Mesothelial cell of epicardium (in vitro differentiated cells): Measurements from ENCODE around the gene SART1. TPM values are rescaled to one million over a fixed set of nuclear protein-coding genes. Genes with fewer than 3 reads are reported as not detected.

Source experiments
- DNase-seq, 2 experiments: peaks; one replicate each; pipeline ENCODE4 v3.0.0; 2021; ENCODE audit warnings: low spot score in 2 of 2; ENCODE audit not compliant: unreplicated experiment in 2 of 2
- H3K27ac Mint-ChIP-seq: 2 replicates; pipeline ENCODE4 v1.8.0; 2021; ENCODE audit warnings: mixed read lengths
- H3K27me3 Mint-ChIP-seq: 2 replicates; pipeline ENCODE4 v1.8.0; 2021; ENCODE audit warnings: low read depth, mixed read lengths
- H3K36me3 Mint-ChIP-seq: 2 replicates; pipeline ENCODE4 v1.8.0; 2021; ENCODE audit warnings: mixed read lengths
- H3K4me1 Mint-ChIP-seq: 2 replicates; pipeline ENCODE4 v1.8.0; 2021; ENCODE audit warnings: mixed read lengths
- H3K4me3 Mint-ChIP-seq: 2 replicates; pipeline ENCODE4 v1.8.0; 2021; ENCODE audit warnings: mild to moderate bottlenecking, moderate library complexity, mixed read lengths
- H3K9me3 Mint-ChIP-seq: 2 replicates; pipeline ENCODE4 v1.8.0; 2021; ENCODE audit warnings: mixed read lengths
- total RNA-seq: library from RNA; stranded (reverse); gene quantifications from 3 replicates; pipeline ENCODE4 v1.2.1, GENCODE V29; 2021
- TF ChIP-seq, protein P1 (sequence below): fragments of 200-600 bp; sonication (generic); IDR thresholded peaks from one replicate; pipeline ENCODE4 v1.5.0; 2021; ENCODE audit warnings: antibody characterized with exemption; ENCODE audit not compliant: unreplicated experiment

Gene SART1
- total RNA-seq, 1 donor from 2014 or later = 54.4 TPM

DNA sequence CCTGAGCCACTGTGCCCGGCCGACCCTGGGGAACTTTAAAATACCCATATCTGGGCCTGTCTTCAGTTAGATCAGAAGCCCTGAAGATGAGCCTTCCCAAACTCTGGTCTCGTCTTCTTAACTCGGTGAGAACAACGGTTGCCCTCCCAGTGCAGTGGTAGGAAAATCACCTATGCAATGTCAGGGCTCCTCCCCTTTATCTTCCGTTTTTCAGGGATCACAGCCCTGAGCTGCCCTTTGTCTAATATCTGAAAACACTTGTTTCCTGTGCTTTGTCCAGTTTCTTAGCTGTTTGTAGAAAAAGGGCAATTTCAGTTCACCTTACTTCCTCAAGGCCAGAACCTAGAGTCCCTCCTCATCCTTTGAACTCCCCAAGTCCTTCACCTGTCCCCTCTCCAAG, 32.9 kb upstream of the SART1 start:
- H3K4me3 Mint-ChIP-seq = no peak overlapping the region
- DNase-seq = no peak
- H3K9me3 Mint-ChIP-seq = no peaks in the 10 kb centered on the region
- H3K27ac Mint-ChIP-seq = no peak overlapping the region
- H3K27me3 Mint-ChIP-seq = no peaks in the 10 kb centered on the region
- no peaks in the 10 kb centered on the region for H3K36me3 Mint-ChIP-seq
- H3K4me1 Mint-ChIP-seq = no peaks in the 10 kb centered on the region
- TF ChIP-seq, protein P1, sequence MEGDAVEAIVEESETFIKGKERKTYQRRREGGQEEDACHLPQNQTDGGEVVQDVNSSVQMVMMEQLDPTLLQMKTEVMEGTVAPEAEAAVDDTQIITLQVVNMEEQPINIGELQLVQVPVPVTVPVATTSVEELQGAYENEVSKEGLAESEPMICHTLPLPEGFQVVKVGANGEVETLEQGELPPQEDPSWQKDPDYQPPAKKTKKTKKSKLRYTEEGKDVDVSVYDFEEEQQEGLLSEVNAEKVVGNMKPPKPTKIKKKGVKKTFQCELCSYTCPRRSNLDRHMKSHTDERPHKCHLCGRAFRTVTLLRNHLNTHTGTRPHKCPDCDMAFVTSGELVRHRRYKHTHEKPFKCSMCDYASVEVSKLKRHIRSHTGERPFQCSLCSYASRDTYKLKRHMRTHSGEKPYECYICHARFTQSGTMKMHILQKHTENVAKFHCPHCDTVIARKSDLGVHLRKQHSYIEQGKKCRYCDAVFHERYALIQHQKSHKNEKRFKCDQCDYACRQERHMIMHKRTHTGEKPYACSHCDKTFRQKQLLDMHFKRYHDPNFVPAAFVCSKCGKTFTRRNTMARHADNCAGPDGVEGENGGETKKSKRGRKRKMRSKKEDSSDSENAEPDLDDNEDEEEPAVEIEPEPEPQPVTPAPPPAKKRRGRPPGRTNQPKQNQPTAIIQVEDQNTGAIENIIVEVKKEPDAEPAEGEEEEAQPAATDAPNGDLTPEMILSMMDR = no peak

DNA sequence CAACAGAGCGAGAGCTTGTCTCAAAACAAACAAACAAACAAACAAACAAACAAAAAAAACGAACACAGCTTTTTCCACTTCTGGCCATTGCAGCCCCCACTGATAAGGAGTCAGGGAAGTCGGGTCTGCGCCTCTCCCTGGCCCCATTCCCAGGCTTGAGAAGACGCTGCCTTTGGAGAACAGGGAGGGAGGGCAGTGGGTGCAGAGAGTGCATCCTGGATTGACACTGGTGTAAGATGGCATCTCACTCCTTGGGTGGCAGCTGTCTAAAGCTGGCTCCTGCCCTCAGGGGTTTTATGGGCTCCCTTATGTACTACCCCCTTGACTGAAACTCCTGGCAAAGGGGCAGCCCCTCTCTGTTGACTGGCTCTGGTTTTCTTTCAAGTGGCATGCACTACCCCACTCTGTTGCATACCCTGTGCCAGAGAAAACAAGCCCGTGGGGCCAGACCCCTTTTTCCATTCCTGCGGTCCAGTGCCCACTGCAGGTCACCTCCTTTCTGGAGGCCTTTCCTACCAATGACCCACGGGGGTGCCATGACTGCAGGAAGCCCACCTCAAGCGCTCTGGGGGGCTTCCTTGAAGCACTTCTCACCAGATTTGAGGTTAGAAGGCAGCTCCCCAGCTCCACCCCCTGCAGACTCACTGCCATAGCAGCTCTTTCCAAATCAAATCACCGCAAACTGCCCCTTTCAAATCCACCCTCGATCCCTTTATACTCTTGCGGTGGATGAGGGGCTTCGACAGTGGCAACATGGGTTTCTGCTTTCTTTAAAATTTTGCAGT, 29.6 kb upstream of the SART1 start:
- Mint-ChIP-seq H3K4me3 (no peak overlapping the region), H3K4me1 (peaks cover 3% of the 10 kb centered on the region), H3K27ac (no peak overlapping the region), H3K36me3 (no peaks in the 10 kb centered on the region), H3K9me3 (no peaks in the 10 kb centered on the region), H3K27me3 (no peaks in the 10 kb centered on the region)
- TF ChIP-seq, protein P1 = no peak
- DNase-seq = no peak

DNA sequence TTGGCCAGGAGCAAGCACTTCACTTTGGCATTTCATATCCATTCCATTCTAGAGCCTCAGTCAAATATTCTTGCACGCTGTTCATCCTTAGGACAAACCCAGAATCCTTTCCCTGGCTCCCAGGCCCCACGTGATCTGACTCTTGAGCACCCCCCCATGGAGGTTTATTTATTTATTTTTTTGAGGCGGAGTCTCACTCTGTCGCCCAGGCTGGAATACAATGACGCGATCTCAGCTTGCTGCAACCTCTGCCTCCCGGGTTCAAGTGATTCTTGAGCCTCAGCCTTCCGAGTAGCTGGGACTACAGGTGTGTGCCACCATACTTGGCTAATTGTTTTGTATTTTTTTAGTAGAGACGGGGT, 29.0 kb upstream of the SART1 start:
- no peak overlapping the region for H3K27ac Mint-ChIP-seq
- no peak for DNase-seq
- H3K36me3 Mint-ChIP-seq = no peaks in the 10 kb centered on the region
- no peak overlapping the region for H3K4me3 Mint-ChIP-seq
- H3K27me3 Mint-ChIP-seq = peaks cover 2% of the 10 kb centered on the region
- no peaks in the 10 kb centered on the region for H3K9me3 Mint-ChIP-seq
- peaks cover 3% of the 10 kb centered on the region for H3K4me1 Mint-ChIP-seq
- TF ChIP-seq, protein P1 = no peak

DNA sequence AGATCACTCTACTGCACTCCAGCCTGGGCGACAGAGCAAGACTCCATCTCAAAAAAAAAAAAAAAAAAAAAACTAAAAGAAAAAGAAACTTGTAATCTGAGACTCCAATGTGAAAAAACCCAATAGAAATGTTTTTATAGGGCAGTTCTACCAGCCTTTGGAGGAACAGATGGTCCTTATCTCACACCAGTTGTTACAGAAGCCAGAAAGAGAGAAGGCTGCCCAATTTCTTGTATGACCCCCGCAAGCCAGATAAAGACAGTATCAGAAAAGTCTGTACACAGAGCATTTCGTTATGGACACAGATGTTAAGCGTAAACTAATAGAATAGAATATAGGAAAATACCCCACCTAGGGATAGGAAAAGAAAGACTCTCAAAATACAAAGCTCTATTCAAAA, 27.5 kb upstream of the SART1 start:
- TF ChIP-seq, protein P1 = no peak
- Mint-ChIP-seq H3K27me3 (peaks cover 6% of the 10 kb centered on the region), H3K4me3 (no peak overlapping the region), H3K9me3 (no peaks in the 10 kb centered on the region), H3K36me3 (no peaks in the 10 kb centered on the region), H3K27ac (no peak overlapping the region), H3K4me1 (peaks cover 3% of the 10 kb centered on the region)
- DNase-seq = no peak

DNA sequence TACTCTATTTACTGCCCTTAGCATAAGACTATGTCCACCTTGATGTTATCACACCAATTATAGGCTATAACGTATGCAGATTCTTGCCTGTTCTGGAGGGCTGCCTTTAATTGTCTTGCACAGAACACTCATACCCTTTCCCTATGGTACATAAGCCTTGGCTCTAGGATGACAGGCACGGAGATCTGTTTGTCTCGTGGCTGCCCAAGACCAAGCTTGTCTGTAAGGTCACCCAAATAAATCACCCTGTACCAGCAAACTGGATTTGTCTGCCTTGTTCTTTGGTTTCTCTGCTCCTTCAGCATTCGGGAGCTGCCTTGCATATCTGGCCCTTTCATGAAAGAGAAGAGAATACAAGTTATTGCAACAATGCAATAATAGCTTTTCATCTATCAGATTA, 23.8 kb upstream of the SART1 start:
- H3K27me3 Mint-ChIP-seq = peaks cover 22% of the 10 kb centered on the region
- no peak overlapping the region for H3K27ac Mint-ChIP-seq
- H3K4me3 Mint-ChIP-seq = no peak overlapping the region
- H3K9me3 Mint-ChIP-seq = no peaks in the 10 kb centered on the region
- TF ChIP-seq, protein P1 = no peak
- no peak for DNase-seq
- peaks cover 3% of the 10 kb centered on the region for H3K4me1 Mint-ChIP-seq
- no peaks in the 10 kb centered on the region for H3K36me3 Mint-ChIP-seq
